ENCODE data around the gene TRPM6.
"Not testable (repeated sequence)": the region's sequence is repeated elsewhere in the genome, so short reads cannot be mapped to it uniquely, and the experiment has no call there.

Gene TRPM6, protein sequence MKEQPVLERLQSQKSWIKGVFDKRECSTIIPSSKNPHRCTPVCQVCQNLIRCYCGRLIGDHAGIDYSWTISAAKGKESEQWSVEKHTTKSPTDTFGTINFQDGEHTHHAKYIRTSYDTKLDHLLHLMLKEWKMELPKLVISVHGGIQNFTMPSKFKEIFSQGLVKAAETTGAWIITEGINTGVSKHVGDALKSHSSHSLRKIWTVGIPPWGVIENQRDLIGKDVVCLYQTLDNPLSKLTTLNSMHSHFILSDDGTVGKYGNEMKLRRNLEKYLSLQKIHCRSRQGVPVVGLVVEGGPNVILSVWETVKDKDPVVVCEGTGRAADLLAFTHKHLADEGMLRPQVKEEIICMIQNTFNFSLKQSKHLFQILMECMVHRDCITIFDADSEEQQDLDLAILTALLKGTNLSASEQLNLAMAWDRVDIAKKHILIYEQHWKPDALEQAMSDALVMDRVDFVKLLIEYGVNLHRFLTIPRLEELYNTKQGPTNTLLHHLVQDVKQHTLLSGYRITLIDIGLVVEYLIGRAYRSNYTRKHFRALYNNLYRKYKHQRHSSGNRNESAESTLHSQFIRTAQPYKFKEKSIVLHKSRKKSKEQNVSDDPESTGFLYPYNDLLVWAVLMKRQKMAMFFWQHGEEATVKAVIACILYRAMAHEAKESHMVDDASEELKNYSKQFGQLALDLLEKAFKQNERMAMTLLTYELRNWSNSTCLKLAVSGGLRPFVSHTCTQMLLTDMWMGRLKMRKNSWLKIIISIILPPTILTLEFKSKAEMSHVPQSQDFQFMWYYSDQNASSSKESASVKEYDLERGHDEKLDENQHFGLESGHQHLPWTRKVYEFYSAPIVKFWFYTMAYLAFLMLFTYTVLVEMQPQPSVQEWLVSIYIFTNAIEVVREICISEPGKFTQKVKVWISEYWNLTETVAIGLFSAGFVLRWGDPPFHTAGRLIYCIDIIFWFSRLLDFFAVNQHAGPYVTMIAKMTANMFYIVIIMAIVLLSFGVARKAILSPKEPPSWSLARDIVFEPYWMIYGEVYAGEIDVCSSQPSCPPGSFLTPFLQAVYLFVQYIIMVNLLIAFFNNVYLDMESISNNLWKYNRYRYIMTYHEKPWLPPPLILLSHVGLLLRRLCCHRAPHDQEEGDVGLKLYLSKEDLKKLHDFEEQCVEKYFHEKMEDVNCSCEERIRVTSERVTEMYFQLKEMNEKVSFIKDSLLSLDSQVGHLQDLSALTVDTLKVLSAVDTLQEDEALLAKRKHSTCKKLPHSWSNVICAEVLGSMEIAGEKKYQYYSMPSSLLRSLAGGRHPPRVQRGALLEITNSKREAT (N-terminal part only)

DNA sequence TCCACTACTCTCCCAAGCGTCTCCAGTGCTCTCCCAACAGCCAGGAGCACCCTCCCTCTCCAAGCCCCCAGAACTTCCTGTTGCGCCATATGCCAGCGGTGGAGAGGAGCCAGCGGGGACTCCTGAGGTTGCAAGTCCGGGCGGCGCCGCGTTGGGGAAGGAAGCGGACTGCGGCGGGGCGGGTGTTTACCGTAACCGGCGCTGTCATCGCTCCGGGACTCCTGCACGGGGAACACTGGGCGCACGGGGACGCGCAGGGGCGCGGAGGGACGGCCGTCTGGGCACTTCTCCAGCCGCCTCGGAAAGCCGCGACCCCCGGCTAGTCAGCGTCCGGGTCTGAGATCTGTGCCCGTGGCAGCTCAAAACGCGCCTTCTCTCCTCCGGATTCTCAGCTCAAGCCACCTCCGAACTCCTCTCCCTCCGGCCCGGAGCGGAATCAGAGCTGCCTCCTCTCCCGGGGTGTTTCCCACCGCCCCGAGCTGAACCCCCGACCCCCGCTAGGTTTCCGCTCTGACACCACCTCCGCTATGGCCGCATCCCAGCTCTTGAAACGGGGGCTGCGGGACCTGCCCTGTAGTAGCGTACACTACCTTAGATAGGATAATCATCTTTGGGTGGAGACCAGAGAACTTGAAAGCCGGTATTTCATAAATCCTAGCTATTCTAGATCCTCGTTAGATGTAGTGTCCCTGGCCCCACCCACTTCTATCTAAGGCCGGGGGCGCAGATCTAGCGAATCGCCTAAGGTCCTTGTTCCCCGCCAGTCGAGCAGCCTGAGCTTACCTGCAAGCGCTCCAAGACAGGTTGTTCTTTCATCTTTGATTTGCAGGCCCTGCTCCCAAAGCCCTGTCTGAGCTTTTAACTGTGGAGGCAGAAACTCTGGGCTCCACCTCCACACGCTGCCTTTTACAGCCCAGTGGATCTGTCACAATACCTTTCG is at the start of gene TRPM6:
Gene TRPM6, minus strand, starts transcription at position 881 of the 940 bp plus-strand sequence. Its CDS starts 65 bp downstream, at position 816.
- peak; percentile 36 for DNase-seq

DNA sequence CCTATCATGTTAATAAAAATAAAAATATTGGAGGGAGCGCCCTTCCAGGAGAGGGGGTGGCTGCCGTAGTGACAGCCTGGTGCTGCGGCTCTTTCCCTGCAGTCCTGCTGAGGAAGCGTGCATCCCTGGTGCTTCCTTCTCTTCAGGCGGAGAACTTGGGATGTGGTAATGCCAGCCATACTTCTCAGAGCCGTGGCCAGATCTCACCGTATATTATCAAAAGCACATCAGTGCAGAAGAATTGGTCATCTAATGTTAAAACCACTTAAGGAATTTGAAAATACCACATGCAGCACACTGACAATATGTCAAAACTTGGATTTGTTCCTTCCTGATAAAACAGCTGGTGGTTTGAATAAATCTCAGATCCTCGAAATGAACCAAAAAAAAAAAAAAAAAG is 47.3 kb upstream of the TRPM6 start:
- no peak for DNase-seq

DNA sequence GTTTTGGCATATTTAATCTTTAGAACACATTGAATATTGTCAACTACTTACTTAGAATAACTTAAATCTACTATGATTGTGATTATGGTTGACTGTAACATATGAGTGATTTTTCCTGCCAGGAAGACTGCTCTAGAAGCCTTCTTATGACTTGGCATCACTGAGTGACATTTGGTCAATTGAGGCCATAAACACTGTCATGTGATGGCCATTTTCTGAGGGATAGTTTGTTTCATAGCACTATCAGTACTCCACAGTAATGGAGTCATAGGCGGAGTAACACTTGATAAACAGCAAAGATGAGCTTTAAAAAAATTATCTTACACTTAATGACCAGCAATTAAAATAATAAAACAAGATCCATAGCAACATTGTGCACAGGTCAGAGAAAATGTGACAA is 34.0 kb upstream of the TRPM6 start:
- no peak for DNase-seq

DNA sequence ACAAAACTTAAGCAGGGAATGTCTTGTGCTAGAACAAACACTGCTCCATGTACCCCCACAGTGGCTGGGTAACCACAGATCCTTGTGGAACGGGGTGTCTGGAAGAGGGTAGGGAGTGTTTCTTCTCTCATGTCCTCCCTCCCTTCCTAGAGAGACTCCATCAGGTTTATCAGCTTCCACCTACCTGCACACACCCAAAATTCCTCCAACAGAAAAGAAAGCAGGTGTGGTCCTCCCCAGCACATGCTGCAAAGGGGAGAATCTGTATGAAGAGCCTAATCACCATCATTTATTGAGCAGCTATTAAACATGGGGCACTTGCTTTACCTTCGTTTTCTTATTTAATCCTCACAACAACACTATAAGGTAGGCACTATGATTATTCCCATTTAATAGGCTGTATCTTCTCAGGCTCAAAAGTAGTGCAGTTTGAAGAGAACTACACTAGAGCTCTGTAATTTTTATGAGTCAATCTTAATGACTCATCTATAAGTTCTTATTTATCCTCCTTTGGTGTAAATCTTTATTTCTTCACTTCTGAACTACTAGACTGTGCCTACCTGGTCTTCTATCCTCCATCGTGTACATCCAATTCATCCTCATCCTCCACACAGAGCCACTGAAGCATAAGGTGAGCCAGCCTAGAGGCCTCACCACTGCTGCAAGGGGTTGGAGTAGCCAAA is 33.4 kb upstream of the TRPM6 start:
- DNase-seq: no peak

DNA sequence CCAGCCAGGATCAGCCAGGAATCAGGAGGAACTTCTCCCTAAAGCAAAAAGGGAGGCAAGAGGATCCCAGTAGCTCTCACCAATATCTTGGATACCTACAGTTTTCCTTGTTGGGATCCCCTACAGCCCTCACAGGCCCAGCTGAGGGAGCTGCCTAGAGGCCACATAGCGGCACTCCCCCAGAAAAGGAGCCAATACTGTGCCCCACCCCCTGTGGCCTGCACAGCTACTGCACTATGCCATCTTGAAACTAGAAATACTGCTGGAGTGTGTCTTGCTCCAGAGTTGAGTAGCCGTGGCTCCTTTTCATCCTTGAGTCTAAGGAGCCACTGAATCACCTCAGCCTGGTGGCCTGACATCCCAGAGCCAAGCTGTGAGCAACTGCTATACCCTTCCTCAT is 22.3 kb upstream of the TRPM6 start:
- DNase-seq: no peak

DNA sequence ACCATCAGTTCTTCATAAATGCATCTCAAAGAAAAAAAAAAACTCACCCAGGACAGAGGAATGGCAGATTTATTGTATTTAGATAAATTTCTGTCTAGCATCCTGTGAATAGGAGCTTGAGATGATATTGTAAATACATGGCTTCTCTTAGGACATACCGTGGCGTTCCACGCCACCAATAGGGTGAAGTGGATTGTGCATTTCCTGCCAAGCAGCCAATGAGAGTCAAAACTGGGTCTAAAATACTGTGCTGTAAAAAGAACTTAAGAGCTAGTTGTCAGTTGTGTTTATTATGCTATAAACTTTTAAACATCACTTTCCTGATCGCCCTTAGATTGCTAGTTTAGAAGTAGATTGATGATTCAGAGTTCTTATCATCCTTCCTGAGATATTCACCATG is 20.9 kb upstream of the TRPM6 start:
- DNase-seq: no peak

DNA sequence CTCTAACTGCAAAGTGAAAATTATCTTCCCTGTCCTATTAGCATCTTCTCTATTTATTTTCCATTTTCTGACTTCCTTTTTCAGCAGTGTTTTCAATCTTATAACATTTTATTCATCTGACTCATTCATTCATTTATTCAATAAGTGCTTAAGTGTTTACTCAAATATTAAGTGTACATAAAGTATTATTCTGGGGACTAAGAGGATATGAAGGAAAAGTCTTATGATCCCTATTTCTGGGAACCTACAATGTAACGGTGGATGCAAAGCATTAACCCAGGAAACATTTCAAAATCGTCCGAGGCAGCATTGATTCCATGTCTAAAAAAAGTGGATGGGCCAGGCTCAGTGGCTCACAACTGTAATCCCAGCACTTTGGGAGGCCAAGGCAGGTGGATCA is 19.4 kb upstream of the TRPM6 start:
- DNase-seq: no peak

DNA sequence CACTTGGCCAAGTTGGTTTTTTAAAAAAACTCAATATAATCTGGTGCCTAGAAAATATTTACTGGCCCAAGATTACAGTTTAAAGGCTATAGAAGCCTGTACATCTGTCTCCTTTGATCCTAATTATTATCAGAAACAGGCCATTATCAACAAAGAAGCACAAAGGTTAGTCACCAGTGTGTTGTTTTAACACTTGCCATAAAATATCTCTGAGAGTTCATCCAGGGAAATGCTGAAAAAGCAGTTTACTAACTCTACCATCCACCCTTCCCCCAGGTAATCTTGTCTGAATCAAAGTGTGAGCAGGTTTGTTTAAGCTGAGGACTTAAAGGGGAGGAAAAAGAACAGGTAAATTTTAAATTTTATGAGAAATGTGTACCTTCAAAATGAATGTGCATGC is 13.3 kb upstream of the TRPM6 start:
- no peak for DNase-seq

DNA sequence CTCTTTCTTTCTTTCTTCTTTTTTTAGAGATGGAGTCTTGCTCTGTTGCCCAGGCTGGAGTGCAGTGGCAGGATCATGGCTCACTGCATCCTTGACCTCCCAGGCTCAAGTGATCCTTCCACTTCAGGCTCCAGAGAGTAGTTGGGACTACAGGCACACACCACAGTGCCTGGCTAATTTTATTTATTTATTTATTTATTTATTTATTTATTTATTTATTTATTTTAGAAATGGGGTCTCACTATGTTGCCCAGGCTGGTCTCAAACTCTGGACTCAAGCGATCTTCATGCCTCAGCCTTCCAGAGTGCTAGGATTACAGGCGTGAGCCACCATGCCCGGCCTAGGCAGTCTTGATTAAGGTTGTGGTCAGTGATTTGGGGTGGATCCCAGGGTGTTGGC is 728 bp upstream of the TRPM6 start:
- not testable (repeated sequence) for DNase-seq

DNA sequence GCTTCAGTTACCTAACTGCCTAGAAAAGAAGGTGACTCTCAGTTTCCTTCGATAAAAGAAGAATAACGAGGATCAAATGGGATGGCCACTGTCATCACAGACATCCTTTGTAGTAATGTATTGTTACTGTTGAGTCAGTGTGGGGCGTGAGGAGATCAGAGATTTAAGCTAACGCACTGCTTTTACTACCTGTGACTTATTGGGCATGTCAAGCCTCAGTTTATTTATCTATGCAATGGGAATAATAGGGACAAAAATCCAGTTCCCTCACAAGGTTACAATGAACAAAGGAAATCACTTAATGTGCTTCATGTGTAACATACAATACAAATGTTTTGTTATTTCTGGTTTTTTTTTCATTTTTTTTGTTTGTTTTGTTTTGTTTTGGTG is 255 bp upstream of the TRPM6 start:
- peak; percentile 1 for DNase-seq

DNA sequence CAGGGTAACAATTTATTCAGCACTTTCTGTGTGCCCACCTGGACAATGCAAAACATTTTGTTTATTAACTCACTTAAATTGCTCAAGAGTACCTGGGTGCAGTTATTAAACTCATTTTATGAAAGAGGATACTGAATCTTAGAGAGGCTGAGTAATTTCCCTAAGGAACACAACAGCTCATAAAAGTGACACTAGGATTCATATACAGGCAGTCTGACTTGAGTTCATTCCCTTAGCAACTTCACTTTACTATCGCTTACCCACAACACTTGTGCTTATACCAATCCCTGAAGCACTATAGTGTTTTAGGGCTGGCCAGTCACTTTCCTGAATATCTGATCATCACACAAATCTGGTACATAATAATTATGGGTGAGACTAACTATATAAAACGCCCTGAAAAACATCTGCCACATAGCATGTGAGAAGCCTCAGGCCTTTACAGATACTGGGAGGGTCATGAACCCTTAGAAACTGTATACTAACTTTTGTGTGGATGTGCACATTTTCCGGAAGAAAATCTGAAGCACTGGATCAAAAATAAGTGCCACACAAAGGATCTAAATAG is 11.3 kb downstream of the TRPM6 start:
- DNase-seq: no peak

DNA sequence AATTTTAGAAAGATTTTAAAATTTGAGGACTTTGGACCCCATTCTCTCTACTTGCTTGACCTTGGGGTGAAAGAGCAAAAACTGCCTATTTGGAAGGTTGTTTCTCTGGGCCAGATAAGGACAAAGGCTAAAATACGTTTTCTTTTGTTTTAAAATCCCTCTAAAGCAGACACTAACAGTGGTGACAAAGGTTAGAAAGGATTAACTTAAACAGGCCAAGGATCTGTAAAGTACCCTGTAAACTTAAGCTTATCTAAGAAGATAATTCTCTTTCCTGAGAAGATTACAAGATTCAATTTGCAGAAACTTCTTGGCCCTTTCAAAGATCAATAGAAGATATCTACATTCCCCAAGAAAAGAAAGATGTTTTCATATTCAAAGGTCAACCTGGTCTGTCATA is 12.1 kb downstream of the TRPM6 start:
- DNase-seq: no peak

DNA sequence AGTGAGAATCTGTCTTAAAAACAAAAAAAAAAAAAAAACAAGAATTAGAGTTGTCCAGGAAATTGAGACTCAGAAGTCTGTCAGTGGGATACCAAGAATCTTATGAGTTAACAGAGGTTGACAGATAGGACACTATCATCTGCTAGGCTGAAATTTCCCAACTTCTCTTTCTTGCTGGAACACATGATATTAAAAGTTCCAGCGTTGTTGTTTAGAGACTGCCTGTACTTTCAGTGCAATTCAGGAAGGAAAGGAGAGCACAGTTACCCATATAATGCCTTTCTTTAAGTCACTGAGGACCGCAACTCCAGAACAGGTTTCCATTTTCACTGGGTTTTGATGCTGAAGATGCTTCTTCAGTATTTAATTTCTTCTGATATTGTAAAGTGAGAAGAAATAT is 13.5 kb downstream of the TRPM6 start:
- DNase-seq: no peak

DNA sequence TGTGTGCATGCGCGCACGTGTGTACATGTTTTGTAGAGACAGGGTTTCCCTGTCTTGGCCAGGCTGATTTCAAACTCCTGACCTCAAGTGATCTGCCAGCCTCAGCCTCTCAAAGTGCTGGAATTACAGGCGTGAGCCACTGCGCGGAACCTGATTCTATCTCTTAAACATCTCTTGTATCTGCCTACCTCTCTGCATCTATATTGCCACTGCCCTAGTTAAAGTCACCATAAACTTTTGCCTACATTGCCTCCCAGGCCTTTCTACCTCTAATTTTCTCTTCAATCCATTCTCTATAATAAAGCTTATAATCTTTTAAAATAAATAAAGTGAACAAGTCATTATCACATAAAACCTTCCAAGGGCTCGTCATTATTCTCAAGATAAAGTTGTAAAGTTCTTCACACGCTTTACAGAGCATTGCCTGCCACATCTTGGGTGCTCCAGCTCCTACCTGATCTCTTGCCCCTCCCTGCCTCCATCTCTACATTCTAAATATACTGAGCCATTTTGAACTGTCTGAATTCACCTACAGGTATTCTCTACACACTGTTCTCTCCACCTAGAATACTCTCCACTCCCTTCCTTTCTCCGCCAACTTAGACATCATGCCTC is 15.0 kb downstream of the TRPM6 start:
- no peak for DNase-seq

DNA sequence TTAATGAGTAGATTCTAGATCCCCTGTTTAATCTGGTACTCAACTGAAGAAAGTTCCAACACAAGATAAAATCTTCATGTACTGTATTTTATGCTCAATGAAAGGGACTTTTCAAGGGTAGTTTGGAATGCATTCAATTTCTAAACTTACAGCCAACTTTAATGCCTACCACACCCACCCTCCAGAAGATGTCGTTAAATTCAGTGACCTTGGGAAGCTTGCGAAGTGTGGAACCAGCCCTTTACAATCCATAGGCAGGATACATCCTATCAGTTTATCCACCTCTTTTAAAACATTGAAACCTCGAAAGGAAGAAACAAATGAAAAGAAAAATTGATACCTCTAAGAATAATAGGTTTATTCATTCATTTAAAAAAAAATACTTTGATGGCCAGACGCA is 20.2 kb downstream of the TRPM6 start:
- no peak for DNase-seq

DNA sequence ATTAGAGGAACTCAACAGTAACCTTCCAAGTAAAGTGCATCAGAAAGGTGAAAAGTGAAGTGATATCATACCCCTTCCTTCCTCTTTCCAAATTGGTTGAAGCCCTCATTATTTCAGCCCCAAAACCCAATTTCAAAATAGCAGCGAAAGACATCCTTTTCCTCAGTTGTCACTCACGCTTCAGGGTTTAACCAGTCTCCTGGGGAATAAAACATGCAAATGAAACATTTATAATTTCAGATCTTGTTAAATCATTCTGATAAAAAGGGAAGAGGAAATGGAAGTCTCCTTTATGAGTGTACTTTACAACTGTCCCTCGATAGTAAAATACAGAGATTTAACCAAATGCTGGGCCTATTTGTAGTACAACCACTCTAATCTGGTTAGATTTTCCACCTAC is 22.5 kb downstream of the TRPM6 start:
- no peak for DNase-seq

DNA sequence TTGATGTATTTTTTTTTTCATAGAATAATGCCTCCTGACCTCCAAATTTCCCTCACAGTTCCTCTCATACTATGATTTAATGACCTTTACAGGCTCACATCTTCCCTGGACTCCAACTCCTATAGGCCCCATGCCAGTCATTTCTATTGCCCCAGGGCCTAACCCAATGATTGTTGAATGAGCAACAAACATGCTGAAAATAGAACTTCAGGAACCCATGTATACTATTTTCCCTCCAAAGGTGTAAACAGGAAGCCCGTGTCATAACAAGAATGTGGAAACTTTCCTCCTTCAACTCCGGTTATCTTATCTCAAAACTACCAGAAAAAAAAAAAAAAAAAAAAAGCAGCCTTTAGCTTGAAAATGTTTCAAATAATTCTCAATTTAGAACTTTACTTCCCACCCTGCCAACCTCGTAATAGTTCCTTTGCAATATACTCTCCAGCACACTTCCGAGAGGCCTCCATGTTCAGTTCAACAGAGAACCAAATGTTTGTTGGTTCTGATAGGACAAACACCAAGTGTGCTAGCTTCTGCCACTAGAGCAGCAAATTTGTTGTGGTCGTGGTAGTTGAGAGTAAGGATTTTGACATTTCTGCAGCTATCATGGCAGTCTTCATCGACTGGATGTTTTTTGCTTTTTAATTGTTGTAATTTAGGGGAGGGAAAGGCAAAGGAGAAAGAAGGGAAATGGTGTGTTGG is 25.8 kb downstream of the TRPM6 start:
- no peak for DNase-seq

DNA sequence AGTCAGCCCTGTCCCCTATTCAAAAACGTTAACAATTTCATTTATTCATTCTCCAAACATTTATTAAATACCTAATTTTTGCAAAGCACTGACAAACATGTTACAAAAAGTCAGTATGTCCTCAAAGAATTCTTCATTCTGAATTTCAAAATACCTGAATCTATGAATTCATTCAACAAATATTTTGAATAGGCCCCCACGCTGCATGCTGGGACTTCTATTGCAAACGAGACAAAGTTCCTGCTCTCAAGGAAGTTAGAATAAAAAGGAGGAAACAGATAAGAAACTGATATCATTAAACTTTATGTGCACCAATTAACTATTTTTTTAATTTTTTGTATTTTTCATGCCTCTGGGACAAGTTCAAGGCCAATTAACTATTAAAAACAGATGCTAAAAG is 26.6 kb downstream of the TRPM6 start:
- no peak for DNase-seq

DNA sequence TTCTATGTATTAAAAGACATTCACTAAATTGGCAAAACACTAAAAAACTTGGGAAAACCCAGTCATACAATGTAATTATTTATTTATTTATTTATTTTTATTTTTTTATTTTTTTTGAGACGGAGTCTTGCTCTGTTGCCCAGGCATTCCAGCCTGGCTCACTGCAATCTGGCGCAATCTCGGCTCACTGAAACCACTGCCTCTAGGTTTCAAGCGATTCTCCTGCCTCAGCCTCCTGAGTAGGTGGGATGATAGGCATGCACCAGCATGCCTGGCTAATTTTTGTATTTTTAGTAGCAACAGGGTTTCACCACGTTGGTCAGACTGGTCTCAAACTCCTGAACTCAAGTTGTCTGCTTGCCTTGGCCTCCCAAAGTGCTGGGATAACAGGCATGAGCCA is 27.5 kb downstream of the TRPM6 start:
- not testable (repeated sequence) for DNase-seq

DNA sequence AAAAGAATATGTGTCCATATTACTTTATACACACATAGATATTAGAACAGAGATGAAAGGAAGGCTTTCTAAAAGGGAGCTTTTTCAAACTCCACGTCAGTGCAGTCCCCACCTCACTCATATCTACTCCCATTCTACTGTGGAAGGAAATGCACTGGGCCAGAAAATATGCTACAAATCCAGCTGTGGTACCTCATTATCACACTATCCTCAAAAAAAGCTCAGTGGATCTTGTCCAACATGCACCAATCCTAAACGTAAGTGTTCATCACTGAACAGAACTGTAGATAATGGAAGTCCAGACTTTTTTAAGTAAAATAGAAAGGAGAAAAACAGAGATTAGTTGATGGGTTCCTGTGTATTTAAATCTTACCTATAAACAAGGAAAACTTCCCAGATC is 27.9 kb downstream of the TRPM6 start:
- DNase-seq: no peak
